CD14-positive monocyte (primary cell): ENCODE measurements around the gene RELN. TPM values are rescaled to one million over a fixed set of nuclear protein-coding genes. Genes with fewer than 3 reads are reported as not detected.
A peak's percentile ranks its signal among the peaks of the same experiment; 100 is the strongest.

ENCODE experiments used
- DNase-seq, 3 donors: peaks; one replicate each; pipeline ENCODE4 v3.0.0-alpha.2; 2011 to 2022
- H2AFZ ChIP-seq: 2 replicates; pipeline ENCODE4 v1.6.0; 2012; ENCODE audit warnings: mild to moderate bottlenecking, low read depth, low read length, inconsistent platforms; ENCODE audit not compliant: insufficient read depth, poor library complexity, severe bottlenecking
- H3K27ac ChIP-seq, 2 donors: 1 replicate in 1 of 2; 2 replicates in 1 of 2; pipeline ENCODE4 v1.5.1; 2012 to 2013; ENCODE audit warnings: low read length in 2 of 2, control low read depth in 1 of 2, inconsistent platforms in 1 of 2, low read depth in 1 of 2, mild to moderate bottlenecking in 1 of 2
- H3K27me3 ChIP-seq, 2 donors: one replicate each; pipeline versions ENCODE4 v1.6.0 to v1.6.1; 2011 to 2013; ENCODE audit warnings: low read length in 2 of 2; ENCODE audit not compliant: control insufficient read depth in 2 of 2, insufficient read depth in 2 of 2
- H3K36me3 ChIP-seq, 2 donors: replicated peaks in 1 of 2; 1 replicate in 1 of 2; 2 replicates in 1 of 2; pipeline versions ENCODE4 v1.5.1 to v1.6.1; 2012 to 2013; ENCODE audit warnings: low read length in 2 of 2, control low read depth in 1 of 2, inconsistent platforms in 1 of 2, mild to moderate bottlenecking in 1 of 2; ENCODE audit not compliant: insufficient read depth in 2 of 2, control insufficient read depth in 1 of 2
- H3K4me1 ChIP-seq, 2 donors: 1 replicate in 1 of 2; 2 replicates in 1 of 2; pipeline versions ENCODE4 v1.5.1 to v1.6.1; 2012 to 2013; ENCODE audit warnings: low read length in 2 of 2, control low read depth in 1 of 2, inconsistent platforms in 1 of 2, mild to moderate bottlenecking in 1 of 2, moderate library complexity in 1 of 2; ENCODE audit not compliant: insufficient read depth in 2 of 2, control insufficient read depth in 1 of 2
- H3K4me2 ChIP-seq: replicated peaks from 2 replicates; pipeline ENCODE3; 2012; ENCODE audit warnings: low read length, moderate library complexity, mild to moderate bottlenecking; ENCODE audit not compliant: poor library complexity, severe bottlenecking; ENCODE audit errors: extremely low read depth
- H3K4me3 ChIP-seq, 3 experiments: fragments of 200-600 bp in 1 of 3; sonication (generic) in 1 of 3; replicated peaks in 1 of 3; 1 replicate in 2 of 3; 2 replicates in 1 of 3; pipeline ENCODE4 v1.5.1; 2011 to 2013; ENCODE audit warnings: low read length in 3 of 3, mild to moderate bottlenecking in 3 of 3, control low read depth in 2 of 3, low read depth in 2 of 3, inconsistent platforms in 1 of 3, moderate library complexity in 1 of 3
- H3K79me2 ChIP-seq: 2 replicates; pipeline ENCODE4 v1.6.0; 2012; ENCODE audit warnings: mild to moderate bottlenecking, control low read depth, inconsistent platforms, low read length, moderate library complexity; ENCODE audit not compliant: insufficient read depth
- H3K9ac ChIP-seq: 2 replicates; pipeline ENCODE4 v1.6.0; 2017; ENCODE audit warnings: low read length, mild to moderate bottlenecking; ENCODE audit not compliant: insufficient read depth, poor library complexity, severe bottlenecking
- H3K9me3 ChIP-seq, 2 donors: replicated peaks in 1 of 2; 1 replicate in 1 of 2; 2 replicates in 1 of 2; pipeline versions ENCODE4 v1.5.1 to v1.6.1; 2012 to 2013; ENCODE audit warnings: low read length in 2 of 2, control low read depth in 1 of 2; ENCODE audit not compliant: control insufficient read depth in 1 of 2, insufficient read depth in 1 of 2
- H4K20me1 ChIP-seq: 2 replicates; pipeline ENCODE4 v1.6.0; 2012; ENCODE audit warnings: mild to moderate bottlenecking, low read length, control low read depth, moderate library complexity; ENCODE audit not compliant: insufficient read depth
- H3K27ac Mint-ChIP-seq, 7 donors: one replicate each; pipeline ENCODE4 v1.8.0; 2020; ENCODE audit warnings: mild to moderate bottlenecking in 7 of 7, mixed read lengths in 7 of 7, moderate library complexity in 6 of 7, inconsistent platforms in 2 of 7
- H3K27me3 Mint-ChIP-seq, 3 donors: one replicate each; pipeline ENCODE4 v1.8.0; 2021 to 2022; ENCODE audit warnings: low read depth in 3 of 3, mild to moderate bottlenecking in 3 of 3, mixed read lengths in 3 of 3, moderate library complexity in 3 of 3, inconsistent platforms in 1 of 3
- H3K36me3 Mint-ChIP-seq, 2 donors: one replicate each; pipeline ENCODE4 v1.8.0; 2020; ENCODE audit warnings: mixed read lengths in 2 of 2, inconsistent platforms in 1 of 2, mild to moderate bottlenecking in 1 of 2
- H3K4me1 Mint-ChIP-seq: one replicate; pipeline ENCODE4 v1.8.0; 2020; ENCODE audit warnings: mild to moderate bottlenecking, mixed read lengths
- H3K4me3 Mint-ChIP-seq, 2 donors: one replicate each; pipeline ENCODE4 v1.8.0; 2020; ENCODE audit warnings: mild to moderate bottlenecking in 2 of 2, mixed read lengths in 2 of 2, moderate library complexity in 1 of 2
- H3K9me3 Mint-ChIP-seq, 7 donors: one replicate each; pipeline ENCODE4 v1.8.0; 2020 to 2022; ENCODE audit warnings: mixed read lengths in 7 of 7, mild to moderate bottlenecking in 6 of 7, moderate library complexity in 6 of 7, inconsistent platforms in 2 of 7
- WGBS: methylation state at CpG from one replicate; pipeline ENCODE4 v1.1.5; 2013; ENCODE audit warnings: missing lambda C conversion rate; ENCODE audit not compliant: insufficient coverage; 5-methylcytosine and 5-hydroxymethylcytosine counted together
- intact Hi-C, 2 donors: fragments of 100-400 bp; cut with micrococcal nuclease; formaldehyde crosslinking; loops; one replicate each; pipeline versions ENCODE4 v1.15.0 to v1.15.1; 2023
- polyA plus RNA-seq, 3 donors: library from polyadenylated mRNA; depleted of rRNA in 1 of 3; unstranded in 2 of 3; stranded (reverse) in 1 of 3; fragments of 300-500 nt in 2 of 3; fragments of >200 nt in 1 of 3; fragmentation: Illumina TruSeq in 2 of 3; gene quantifications; 1 replicate in 2 of 3; 2 replicates in 1 of 3; pipeline ENCODE4 v1.2.3, GENCODE V29; 2012 to 2021
- TF ChIP-seq, protein P1 (sequence below): fragments of 200-600 bp; IDR thresholded peaks from one replicate; pipeline ENCODE4 v1.8.0; 2022; ENCODE audit warnings: antibody characterized with exemption, mild to moderate bottlenecking

Gene RELN
- polyA plus RNA-seq, 3 donors, result not detected

DNA sequence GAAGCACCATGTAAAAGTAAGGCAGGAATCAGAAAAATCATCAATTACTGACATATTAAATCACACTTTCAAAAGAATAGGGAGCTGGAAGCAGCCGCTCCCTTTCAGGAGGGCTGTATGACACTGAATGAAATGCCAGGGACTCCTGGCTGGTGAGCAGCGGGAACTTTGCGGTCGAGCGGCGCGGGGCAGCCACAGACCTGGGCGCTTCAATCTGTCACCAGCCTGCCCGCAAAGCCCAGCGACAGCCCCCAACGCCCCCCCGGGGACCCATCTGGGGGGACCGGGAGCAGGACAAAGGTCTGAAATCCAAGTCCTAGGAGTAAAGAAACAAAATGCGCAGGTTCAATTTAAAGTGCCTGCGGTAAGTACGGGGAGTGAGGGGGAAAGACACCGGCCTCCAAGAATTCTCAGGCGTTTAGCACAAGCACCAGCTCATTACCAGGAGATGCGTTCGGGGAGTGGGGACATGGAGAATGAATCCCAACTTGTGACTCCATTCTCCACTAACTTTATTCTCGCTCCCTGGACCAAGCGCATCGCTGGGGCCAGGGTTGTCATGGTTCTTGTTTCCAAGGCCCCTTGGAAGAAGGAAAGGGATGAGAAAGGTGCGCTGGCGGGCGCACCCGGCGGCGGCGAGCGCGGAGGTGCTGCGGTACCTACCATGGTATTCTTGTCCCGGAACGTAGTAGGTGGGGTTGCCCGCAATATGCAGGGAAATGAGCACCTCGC lies 824 bp downstream of the RELN start:
- H3K36me3 ChIP-seq, result no peaks in the 10 kb centered on the region
- Mint-ChIP-seq H3K4me1 (peaks cover 4% of the 10 kb centered on the region), H3K36me3 (peaks cover 0 to 3% of the 10 kb centered on the region in 2 donors), H3K9me3 (peaks cover 0 to 4% (median 3%) of the 10 kb centered on the region in 7 donors), H3K27me3 (peaks cover 40 to 56% (median 41%) of the 10 kb centered on the region in 3 donors), H3K27ac (no peak overlapping the region), H3K4me3 (peak overlapping the region in 1 of 2 donors; percentile 72)
- WGBS, result 4% methylated on average over 10 of the region's 37 CpGs
- intact Hi-C loops, result no loop called here
- no peaks in the 10 kb centered on the region for H4K20me1 ChIP-seq
- TF ChIP-seq, protein P1, sequence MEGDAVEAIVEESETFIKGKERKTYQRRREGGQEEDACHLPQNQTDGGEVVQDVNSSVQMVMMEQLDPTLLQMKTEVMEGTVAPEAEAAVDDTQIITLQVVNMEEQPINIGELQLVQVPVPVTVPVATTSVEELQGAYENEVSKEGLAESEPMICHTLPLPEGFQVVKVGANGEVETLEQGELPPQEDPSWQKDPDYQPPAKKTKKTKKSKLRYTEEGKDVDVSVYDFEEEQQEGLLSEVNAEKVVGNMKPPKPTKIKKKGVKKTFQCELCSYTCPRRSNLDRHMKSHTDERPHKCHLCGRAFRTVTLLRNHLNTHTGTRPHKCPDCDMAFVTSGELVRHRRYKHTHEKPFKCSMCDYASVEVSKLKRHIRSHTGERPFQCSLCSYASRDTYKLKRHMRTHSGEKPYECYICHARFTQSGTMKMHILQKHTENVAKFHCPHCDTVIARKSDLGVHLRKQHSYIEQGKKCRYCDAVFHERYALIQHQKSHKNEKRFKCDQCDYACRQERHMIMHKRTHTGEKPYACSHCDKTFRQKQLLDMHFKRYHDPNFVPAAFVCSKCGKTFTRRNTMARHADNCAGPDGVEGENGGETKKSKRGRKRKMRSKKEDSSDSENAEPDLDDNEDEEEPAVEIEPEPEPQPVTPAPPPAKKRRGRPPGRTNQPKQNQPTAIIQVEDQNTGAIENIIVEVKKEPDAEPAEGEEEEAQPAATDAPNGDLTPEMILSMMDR, result no peak
- H3K9me3 ChIP-seq, result no peaks in the 10 kb centered on the region
- H2AFZ ChIP-seq, result no peak overlapping the region
- no peak for DNase-seq
- H3K9ac ChIP-seq, result no peak overlapping the region
- H3K4me3 ChIP-seq, result no peak overlapping the region
- no peak overlapping the region for H3K4me2 ChIP-seq
- no peaks in the 10 kb centered on the region for H3K79me2 ChIP-seq
- H3K27me3 ChIP-seq, result peaks cover 42 to 48% of the 10 kb centered on the region in 2 donors
- H3K27ac ChIP-seq, result no peak overlapping the region
- H3K4me1 ChIP-seq, result no peaks in the 10 kb centered on the region

DNA sequence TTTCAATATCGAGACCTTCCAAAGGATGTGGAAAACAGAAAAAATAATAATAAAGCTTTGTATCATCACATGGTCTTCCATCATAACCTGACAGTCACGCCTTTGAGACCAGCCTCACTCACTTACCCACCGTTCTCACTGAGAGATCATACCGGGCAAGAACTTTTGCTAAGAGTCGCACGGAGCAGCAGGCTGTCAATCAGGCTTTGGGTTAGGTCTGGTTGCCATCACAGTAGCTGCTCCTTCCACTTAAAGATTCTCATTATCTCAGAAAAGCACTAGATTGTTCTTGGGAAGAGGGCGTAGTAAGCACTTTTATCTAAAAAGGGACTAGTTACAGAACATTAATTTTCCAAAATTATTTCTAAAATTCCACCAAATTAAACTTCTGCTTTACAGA lies 2.0 kb downstream of the RELN start:
- TF ChIP-seq, protein P1, result no peak
- no peaks in the 10 kb centered on the region for H3K79me2 ChIP-seq
- H3K4me1 ChIP-seq, result no peaks in the 10 kb centered on the region
- H3K36me3 ChIP-seq, result no peaks in the 10 kb centered on the region
- Mint-ChIP-seq H3K36me3 (peaks cover 0 to 3% of the 10 kb centered on the region in 2 donors), H3K27ac (no peak overlapping the region), H3K4me3 (peak overlapping the region in 1 of 2 donors; percentile 60), H3K27me3 (peaks cover 39 to 53% (median 40%) of the 10 kb centered on the region in 3 donors), H3K9me3 (peaks cover 0 to 4% (median 3%) of the 10 kb centered on the region in 7 donors), H3K4me1 (peaks cover 4% of the 10 kb centered on the region)
- no peak overlapping the region for H2AFZ ChIP-seq
- no peak for DNase-seq
- no peaks in the 10 kb centered on the region for H3K9me3 ChIP-seq
- peaks cover 41 to 47% of the 10 kb centered on the region in 2 donors for H3K27me3 ChIP-seq
- H3K4me3 ChIP-seq, result no peak overlapping the region
- H3K27ac ChIP-seq, result no peak overlapping the region
- no peak overlapping the region for H3K9ac ChIP-seq
- no peaks in the 10 kb centered on the region for H4K20me1 ChIP-seq
- 54% methylated on average over 3 of the region's 7 CpGs for WGBS
- H3K4me2 ChIP-seq, result no peak overlapping the region
- intact Hi-C loops, result no loop called here
